Measurements from ENCODE around the gene LDLRAD3. TPM values are rescaled to one million over a fixed set of nuclear protein-coding genes. Genes with fewer than 3 reads are reported as not detected.

LDLRAD3 gene
- total RNA-seq, 3 donors from 2014 or later (not counting 1 experiment from before 2014, with no cell fraction given), result 1.0 to 1.5 (median 1.2) TPM

DNA sequence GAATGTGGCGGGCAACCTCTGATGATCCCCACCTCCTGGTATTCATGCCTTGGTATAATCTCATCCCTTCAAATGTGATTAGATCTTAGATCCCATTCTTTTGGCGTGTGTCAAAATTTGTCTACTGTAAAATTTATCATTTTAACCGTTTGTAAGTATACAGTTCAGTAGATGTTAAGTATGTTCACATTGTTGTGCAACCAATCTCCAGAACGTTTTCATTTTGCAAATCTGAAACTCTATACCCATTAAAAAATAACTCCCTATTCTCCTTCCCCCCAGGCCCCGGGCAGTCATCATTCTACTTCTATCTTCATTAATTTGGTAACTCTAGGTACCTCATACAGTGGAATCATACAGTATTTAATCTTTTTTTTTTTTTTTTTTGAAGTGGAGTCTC, 159.0 kb downstream of the LDLRAD3 start:
- H3K9me3 Mint-ChIP-seq, result no peaks in the 10 kb centered on the region
- ATAC-seq, result no peak
- no peak overlapping the region for H3K4me3 ChIP-seq (ENCODE audit: low read length)
- TF ChIP-seq, protein P1, sequence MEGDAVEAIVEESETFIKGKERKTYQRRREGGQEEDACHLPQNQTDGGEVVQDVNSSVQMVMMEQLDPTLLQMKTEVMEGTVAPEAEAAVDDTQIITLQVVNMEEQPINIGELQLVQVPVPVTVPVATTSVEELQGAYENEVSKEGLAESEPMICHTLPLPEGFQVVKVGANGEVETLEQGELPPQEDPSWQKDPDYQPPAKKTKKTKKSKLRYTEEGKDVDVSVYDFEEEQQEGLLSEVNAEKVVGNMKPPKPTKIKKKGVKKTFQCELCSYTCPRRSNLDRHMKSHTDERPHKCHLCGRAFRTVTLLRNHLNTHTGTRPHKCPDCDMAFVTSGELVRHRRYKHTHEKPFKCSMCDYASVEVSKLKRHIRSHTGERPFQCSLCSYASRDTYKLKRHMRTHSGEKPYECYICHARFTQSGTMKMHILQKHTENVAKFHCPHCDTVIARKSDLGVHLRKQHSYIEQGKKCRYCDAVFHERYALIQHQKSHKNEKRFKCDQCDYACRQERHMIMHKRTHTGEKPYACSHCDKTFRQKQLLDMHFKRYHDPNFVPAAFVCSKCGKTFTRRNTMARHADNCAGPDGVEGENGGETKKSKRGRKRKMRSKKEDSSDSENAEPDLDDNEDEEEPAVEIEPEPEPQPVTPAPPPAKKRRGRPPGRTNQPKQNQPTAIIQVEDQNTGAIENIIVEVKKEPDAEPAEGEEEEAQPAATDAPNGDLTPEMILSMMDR (IDR thresholded peaks at IDR 0.05), result no peak
- WGBS (ENCODE audit: insufficient coverage), result 97% methylated on average over 4 of the region's 5 CpGs
- no peaks in the 10 kb centered on the region for H3K36me3 Mint-ChIP-seq
- H3K4me1 Mint-ChIP-seq, result no peaks in the 10 kb centered on the region
- peaks cover 6 to 18% of the 10 kb centered on the region in 2 donors for H3K27me3 Mint-ChIP-seq (ENCODE audit: low read depth in 2 of 2)
- no peak for DNase-seq
- intact Hi-C loops (cut with micrococcal nuclease), result no loop called here
- no peak overlapping the region for H3K4me3 Mint-ChIP-seq
- no peak overlapping the region for H3K27ac Mint-ChIP-seq
- no peak overlapping the region for H3K27ac ChIP-seq (ENCODE audit: low read length)
- H3K9me3 ChIP-seq (ENCODE audit: control insufficient read depth, insufficient read depth, low read length), result no peaks in the 10 kb centered on the region
- H3K27me3 ChIP-seq (ENCODE audit: control insufficient read depth, insufficient read depth, low read length), result no peaks in the 10 kb centered on the region
- H3K36me3 ChIP-seq (ENCODE audit: control insufficient read depth, insufficient read depth, low read length), result no peaks in the 10 kb centered on the region
- no peaks in the 10 kb centered on the region for H3K4me1 ChIP-seq (ENCODE audit: control insufficient read depth, insufficient read depth, low read length)

DNA sequence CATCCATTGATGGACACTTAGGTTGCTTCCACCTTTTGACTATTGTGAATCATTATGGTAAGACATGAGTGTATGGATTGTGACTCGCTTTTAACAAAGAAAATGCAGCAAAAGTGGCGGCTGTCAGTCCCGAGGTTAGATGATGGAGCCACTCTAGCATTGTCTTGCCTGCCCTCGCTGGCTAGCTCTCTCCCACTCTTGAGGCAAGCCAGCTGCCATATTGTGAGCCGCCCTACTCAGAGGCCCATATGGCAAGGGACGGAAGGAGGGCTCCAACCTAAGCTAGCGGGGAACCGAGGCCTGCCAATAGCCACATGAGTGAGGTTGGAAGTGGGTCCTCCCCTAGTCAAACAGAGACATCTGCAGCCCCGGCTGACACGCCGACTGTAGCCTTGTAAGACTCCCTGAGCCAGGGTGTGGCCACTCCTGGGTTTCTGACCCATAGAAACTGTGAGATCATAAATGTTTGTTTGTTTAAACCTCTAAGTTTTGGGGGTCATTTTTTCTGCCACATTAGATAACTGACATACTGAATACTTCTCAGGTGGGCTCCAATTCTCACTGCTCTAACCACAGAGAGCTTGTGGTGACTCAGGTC, 160.2 kb downstream of the LDLRAD3 start:
- Histone ChIP-seq H3K9me3 (ENCODE audit: control insufficient read depth, insufficient read depth, low read length) (no peaks in the 10 kb centered on the region), H3K4me3 (ENCODE audit: low read length) (no peak overlapping the region), H3K27me3 (ENCODE audit: control insufficient read depth, insufficient read depth, low read length) (no peaks in the 10 kb centered on the region), H3K27ac (ENCODE audit: low read length) (no peak overlapping the region), H3K4me1 (ENCODE audit: control insufficient read depth, insufficient read depth, low read length) (no peaks in the 10 kb centered on the region), H3K36me3 (ENCODE audit: control insufficient read depth, insufficient read depth, low read length) (no peaks in the 10 kb centered on the region)
- TF ChIP-seq, protein P1 (IDR thresholded peaks at IDR 0.05), result no peak
- H3K4me3 Mint-ChIP-seq, result no peak overlapping the region
- H3K9me3 Mint-ChIP-seq, result no peaks in the 10 kb centered on the region
- intact Hi-C loops (cut with micrococcal nuclease), result no loop called here
- 95% methylated on average over 11 of the region's 11 CpGs for WGBS (ENCODE audit: insufficient coverage)
- H3K27ac Mint-ChIP-seq, result no peak overlapping the region
- peaks cover 12 to 13% of the 10 kb centered on the region in 2 donors for H3K27me3 Mint-ChIP-seq (ENCODE audit: low read depth in 2 of 2)
- no peak for DNase-seq
- no peak for ATAC-seq
- no peaks in the 10 kb centered on the region for H3K4me1 Mint-ChIP-seq
- no peaks in the 10 kb centered on the region for H3K36me3 Mint-ChIP-seq

DNA sequence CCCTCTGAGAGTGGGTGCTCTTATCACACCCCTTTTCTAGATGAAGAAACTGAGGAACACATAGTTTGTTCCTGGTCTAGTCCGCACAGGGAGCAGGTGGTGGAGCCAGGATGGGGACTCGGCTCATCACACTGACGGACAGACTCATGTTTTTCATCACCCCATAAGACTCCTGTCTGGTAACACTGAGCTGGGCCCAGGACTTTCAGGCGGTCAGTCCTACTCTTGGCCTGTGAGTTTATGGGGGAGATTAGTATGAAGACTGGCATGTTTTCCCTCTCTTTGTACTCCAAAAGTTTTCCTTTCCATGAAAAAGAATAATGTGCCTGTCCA, 160.8 kb downstream of the LDLRAD3 start:
- H3K4me3 ChIP-seq (ENCODE audit: low read length), result no peak overlapping the region
- H3K36me3 Mint-ChIP-seq, result no peaks in the 10 kb centered on the region
- no peak for DNase-seq
- WGBS (ENCODE audit: insufficient coverage), result 90% methylated on average over 2 of the region's 4 CpGs
- H3K9me3 Mint-ChIP-seq, result no peaks in the 10 kb centered on the region
- TF ChIP-seq, protein P1 (IDR thresholded peaks at IDR 0.05), result no peak
- no peaks in the 10 kb centered on the region for H3K4me1 Mint-ChIP-seq
- H3K27me3 Mint-ChIP-seq (ENCODE audit: low read depth in 2 of 2), result peaks cover 9 to 15% of the 10 kb centered on the region in 2 donors
- no peak overlapping the region for H3K4me3 Mint-ChIP-seq
- intact Hi-C loops (cut with micrococcal nuclease), result no loop called here
- no peak overlapping the region for H3K27ac ChIP-seq (ENCODE audit: low read length)
- H3K36me3 ChIP-seq (ENCODE audit: control insufficient read depth, insufficient read depth, low read length), result no peaks in the 10 kb centered on the region
- no peaks in the 10 kb centered on the region for H3K27me3 ChIP-seq (ENCODE audit: control insufficient read depth, insufficient read depth, low read length)
- ATAC-seq, result no peak
- no peaks in the 10 kb centered on the region for H3K9me3 ChIP-seq (ENCODE audit: control insufficient read depth, insufficient read depth, low read length)
- no peak overlapping the region for H3K27ac Mint-ChIP-seq
- no peaks in the 10 kb centered on the region for H3K4me1 ChIP-seq (ENCODE audit: control insufficient read depth, insufficient read depth, low read length)

All from natural killer cell (primary cell).